GM18508 (cell line): ENCODE data around the gene MTRFR.
"Not testable (repeated sequence)": the region's sequence is repeated elsewhere in the genome, so short reads cannot be mapped to it uniquely, and the experiment has no call there.

ENCODE experiments used
- ATAC-seq: cut with Tn5 transposase; IDR thresholded peaks from one replicate; pipeline ENCODE4 v1.9.1; 2021; ENCODE audit warnings: moderate number of reproducible peaks; ENCODE audit not compliant: insufficient read depth, unreplicated experiment

Gene MTRFR

DNA sequence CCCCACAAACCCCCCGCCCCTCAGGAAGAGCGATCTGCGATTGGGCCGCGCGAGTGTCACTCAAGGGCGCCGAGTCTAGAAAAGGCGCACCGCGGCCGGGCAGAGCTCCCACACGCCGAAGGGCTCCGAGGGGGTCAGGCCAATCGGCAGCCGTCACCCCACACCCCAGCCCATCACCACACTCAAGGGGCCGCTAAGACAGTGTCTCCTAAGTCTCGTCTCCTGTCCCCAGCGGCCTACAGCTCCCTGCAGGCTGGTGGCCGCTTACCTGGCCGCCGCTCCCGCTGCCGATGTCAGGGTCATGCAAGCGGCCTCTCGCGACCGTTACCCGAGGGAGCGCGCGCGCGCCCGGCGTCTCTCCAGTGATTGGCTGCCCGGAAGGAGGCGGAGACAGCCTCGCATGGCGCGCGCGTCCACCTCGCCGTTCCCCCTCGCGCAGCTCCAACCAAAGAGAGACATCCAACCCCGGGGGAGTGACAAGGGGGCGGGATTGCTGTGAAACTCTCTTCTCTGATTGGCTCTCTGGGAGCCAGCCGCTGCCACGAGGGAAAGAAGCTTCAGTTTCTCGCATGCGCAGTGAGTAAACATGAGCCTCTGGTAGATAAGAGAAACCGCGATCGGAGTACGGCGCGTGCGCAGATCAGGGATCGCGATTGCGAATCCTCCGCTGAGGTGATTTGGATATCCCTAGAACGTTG, at the start of gene MTRFR, which contains the start of gene MPHOSPH9:
MTRFR (plus strand) TSS at position 630 of the 698 bp plus-strand sequence. CDS start 20,239 bp downstream, outside the sequence.
MPHOSPH9 (minus strand) TSS at position 335 of the 698 bp plus-strand sequence. CDS start 2,777 bp downstream, outside the sequence.
- peak; percentile 61 for ATAC-seq

DNA sequence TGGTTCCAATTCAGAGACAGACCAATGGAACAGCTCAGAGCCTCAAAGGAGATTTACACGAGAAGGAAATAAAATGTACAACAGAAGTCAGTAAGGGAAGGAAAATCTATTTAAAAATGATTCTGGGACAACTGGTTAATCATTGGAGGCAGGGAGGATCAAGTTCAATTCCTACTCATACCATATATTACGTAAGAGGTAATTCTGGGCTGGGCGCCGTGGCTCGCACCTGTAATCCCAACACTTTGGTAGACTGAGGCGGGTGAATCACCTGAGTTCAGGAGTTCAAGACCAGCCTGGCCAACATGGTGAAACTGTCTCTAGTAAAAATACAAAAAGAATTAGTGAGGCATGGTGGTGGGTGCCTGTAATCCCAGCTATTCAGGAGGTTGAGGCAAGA, 45.6 kb upstream of the MTRFR start:
- ATAC-seq = no peak

DNA sequence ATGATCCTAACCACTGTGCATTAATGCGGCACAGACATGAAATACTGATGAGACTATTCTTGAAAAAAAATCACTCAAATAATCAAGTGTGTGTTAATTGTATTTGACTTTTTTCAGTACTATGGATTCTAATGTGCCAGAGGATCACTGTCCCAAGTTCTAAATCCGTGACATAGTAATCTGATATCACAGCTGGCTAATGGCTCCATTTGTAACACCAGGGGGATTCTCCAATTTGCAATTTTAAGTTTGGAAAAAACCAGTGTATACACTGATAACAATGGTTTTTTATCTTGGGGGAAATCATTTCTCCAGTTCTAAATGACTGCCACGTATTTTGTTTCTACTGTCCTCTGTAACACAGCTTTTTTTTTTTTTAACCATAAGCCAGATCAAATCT, 33.3 kb upstream of the MTRFR start:
- ATAC-seq = no peak

DNA sequence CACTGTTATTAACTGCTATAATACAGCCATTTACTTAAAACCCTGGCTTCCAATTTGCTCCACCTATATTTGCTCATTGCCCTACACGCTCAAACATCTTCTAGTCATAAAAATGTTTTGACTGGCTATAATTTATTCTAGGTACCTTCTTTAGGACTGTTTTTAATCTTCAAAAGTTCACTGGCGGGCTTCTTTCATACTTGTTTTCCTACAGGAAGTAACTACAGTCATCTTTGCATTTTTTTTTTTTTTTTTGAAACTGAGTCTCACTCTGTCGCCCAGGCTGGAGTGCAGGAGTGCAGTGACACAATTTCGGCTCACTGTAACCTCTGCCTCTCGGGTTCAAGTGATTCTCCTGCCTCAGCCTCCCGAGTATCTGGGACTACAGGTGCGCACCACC, 32.8 kb upstream of the MTRFR start:
- ATAC-seq = no peak

DNA sequence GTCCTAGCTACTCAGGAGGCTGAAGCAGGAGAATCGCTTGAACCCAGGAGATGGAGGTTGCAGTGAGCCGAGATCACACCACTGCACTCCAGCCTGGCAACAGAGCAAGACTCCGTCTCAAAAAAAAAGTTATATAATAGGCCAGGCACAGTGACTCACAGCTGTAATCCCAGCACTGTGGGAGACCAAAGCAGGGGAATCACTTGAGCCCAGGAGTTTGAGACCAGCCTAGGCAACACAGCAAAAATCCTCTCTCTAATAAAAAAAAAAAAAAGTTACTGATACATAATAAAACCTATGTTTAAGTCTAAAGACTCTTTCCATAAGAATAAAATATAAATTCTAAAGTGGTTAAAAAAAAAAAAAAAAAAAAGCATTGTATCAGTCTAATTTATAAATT, 26.4 kb upstream of the MTRFR start:
- ATAC-seq = not testable (repeated sequence)

DNA sequence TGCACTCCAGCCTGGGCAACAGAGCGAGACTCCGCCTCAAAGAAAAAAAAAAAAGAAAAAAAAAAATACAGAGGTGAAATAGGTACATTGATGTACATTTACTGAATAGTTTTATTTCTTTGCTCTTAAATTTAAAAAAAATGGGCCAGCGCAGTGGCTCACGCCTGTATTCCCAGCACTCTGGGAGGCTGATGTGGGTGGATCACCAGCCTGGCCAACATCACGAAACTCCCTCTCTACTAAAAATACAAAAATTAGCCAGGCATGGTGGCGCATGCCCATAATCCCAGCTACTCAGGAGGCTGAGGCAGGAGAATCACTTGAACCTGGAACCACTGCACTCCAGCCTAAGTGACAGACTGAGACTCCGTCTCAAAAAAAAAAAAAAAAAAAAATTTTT, 25.4 kb upstream of the MTRFR start:
- not testable (repeated sequence) for ATAC-seq

DNA sequence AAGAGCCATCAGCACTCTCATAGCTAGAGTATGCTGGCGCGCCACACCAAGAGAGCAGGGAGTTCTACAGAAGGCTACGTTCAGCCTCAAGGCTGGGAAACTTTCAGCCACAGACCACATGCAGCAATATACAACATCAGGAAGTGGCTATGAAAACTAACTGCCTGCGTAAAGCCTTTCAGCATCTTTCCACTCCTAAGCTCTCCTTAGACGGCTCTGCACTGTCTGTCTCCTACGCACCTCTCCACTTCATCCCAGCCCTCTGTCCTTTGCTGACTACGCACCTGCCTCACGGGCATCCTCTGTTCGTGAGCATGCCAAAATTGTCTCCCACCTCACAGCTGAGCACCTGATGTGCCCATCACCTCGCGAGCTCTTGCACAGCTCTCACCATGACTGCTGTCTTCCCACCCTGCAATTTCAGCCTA, 10.0 kb upstream of the MTRFR start:
- ATAC-seq = no peak

DNA sequence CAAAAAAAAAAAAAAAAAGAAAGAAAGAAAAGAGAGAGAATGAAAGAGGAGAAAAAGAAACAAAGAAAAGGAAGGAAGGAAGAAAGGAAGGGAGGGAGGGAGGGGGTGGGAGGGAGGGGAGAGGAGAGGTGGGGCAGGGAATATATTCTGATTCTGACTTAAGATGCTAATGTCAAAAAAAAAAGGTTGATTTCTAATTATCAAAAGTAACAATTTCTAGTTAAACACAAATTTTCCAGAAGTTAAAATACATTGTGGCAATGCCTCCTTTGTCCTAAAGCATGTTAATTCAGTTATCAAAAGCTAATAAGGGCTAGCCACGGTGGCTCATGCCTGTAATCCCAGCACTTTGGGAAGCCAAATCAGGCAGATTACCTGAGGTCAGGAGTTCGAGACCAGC, 7.8 kb upstream of the MTRFR start:
- ATAC-seq = no peak

DNA sequence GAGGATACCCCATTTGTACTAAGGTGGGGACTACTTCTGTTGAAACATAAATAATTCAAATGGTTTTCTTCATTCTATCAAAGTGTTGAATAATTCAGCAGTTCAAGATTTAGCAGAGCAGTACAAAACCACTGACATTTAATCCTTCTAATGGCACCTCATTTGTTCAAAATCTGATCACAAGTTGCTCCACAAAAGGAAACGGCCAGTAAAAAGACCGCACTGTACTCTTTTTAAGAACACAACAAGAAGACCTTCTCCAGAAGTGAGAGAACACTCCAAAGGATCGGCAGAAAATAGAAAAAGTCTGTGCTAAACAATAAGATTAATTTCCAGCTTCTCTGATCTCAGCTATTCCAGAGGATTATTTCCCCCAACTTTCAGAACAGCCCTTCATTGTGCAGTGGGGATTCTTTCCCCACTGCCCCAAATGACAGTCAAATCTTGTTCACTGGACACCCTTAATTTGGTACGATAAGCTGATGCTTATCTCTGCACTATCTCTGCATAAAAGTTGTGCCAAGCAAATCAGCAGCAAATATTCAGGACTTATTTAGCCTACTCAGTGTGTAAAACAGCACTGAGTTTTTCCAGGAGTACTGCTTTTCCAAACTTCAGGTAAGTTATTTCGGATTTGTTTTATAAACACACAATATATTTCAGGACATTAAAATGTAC, 5.5 kb upstream of the MTRFR start:
- ATAC-seq = no peak

DNA sequence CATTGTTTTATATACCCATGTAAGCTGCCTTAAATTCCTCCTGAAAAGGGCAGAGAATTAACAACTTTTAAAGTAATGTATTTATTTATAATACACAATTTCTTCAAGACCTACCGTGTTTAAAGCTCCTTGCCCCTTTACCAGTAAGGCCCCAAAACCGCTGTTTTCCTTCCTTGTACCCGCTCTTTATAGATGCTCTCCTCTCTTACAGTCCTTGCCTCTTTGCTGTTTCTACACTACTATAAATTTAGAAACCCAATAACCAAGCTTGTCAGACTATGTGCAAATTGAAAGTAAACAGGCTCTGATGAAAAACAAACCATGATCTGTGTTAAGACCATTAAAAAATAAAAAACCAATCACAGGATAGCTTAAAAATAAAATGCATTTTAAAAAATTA, 4.2 kb upstream of the MTRFR start:
- no peak for ATAC-seq

DNA sequence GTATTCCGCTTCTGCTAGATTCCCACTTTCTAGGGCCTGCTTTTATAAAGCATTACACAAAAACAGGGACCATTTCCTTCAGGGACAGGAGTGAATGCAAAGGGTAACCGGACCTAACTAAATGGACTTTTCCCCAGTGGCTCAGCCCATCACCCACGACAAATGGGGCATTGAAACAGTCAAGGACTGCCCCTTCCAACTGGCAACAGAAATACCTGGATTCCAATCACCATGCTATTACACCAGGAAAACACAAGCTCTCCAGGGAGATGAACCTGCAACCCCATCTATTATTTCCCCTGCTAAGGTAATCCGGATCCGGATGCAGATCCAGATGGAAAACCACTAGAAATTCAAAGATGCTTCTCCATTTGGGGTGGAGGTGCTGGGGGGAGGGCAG, 1.3 kb upstream of the MTRFR start:
- ATAC-seq = no peak

DNA sequence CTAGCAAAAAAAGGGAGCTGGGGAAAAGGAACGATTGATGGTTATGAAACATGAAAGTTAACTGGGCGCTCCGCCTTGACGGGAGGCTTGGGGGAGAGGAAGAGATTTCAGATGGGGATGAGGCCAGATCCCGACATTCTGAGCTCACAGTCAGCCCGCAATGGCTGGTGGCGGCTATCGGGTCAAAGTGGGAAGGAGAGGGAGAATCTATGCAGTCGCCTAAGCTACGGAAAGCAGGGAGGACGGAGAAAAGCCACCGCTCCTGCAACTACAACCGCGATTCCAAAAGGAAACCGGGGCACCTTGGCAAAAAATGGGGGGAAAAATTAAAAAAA, 797 bp upstream of the MTRFR start:
- no peak for ATAC-seq

DNA sequence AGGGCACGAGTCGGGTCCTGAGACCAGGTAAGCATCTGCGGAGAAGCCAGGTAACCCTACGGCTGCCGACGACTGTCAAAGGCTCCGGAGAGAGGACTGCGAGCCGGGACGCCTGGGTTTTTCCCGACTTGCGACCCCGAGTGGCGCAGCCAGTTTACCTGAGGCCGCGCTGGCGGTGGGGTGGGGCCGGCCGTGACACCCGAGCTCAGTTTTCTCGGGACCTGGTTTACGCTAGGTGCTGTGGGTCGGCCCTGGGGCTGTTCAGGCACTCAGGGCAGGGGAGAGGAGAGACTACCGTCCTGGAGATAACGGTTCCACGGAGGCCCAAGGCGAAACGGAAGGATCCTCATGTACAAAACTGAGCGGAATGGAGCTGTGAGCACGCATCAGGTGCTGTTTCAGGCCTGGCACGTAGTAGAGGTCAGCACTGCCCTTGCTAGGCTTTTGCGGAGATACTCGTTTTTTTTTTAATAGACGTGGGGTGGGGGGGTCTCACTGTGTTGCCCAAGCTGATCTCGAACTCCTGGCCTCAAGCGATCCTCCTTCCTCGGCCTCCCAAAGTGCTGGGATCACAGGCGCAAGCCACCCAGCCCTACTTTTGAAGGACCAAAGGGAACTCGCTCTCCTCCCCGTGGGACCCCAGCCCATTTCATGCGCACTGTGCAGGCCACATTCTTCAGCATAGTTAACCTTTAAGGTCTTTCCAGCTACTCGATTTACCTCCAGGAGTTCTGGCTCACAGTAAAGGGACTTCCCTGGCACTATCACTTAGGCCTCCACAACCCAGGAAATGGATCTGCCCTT, 471 bp downstream of the MTRFR start:
- no peak for ATAC-seq

DNA sequence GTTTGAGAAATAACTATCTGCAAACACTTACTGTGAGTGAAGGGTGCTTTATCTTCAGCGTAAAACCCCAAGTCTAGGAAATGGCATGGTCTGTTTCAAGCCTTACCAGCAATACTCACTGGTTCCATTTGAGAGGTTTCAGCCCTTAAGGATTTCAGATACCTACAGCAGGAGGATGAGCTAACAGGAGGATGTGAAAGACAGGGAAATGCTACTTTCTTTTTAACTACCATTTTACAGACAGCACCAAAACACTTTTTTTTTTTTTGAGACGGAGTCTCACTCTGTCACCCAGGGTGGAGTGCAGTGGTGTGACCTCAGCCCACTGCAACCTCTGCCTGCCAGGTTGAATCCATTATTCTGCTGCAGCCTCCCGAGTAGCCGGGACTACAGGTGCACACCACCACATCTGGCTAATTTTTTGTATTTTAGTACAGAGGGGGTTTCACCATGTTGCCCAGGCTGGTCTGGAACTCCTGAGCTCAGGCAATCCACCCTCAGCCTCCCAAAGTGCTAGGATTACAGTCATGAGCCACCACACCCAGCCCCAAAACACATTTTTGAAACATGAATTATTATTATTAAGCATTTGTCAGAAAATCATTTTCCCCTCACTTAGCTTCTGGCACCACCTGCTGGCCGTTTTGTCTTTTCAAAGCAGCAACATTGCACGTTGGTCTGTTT, 4.6 kb downstream of the MTRFR start:
- ATAC-seq = no peak

DNA sequence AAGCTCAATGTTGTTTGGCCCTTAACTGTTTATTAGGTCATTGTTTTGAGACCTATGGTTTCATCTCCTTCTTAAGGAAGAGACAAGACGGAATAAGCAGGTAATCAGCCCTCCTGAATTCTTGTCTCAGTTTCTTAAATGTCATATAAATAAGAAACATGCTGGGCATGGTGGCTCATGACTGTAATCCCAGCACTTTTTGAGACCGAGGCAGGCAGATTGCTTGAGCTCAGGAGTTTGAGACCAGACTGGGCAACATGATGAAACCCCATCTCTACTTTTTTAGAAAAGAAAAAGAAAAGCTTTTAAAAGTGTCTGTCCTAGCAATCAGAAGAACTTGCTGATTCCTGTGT, 5.1 kb downstream of the MTRFR start:
- ATAC-seq = no peak

DNA sequence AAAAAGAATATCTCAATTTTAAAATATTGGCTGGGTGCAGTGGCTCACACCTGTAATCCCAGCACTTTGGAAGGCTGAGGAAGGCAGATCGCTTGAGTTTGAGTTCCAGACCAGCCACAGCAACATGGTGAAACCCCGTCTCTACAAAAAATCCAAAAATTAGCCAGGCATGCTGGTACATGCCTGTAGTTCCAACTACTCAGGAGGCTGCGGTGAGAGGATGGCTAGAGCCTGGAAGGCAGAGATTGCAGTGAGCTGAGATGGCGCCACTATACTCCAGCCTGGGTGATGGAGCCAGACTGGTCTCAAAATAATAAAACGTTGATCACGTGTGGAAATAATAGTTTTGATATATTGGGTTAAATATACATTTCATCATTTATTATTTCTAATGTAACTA, 5.7 kb downstream of the MTRFR start:
- no peak for ATAC-seq

DNA sequence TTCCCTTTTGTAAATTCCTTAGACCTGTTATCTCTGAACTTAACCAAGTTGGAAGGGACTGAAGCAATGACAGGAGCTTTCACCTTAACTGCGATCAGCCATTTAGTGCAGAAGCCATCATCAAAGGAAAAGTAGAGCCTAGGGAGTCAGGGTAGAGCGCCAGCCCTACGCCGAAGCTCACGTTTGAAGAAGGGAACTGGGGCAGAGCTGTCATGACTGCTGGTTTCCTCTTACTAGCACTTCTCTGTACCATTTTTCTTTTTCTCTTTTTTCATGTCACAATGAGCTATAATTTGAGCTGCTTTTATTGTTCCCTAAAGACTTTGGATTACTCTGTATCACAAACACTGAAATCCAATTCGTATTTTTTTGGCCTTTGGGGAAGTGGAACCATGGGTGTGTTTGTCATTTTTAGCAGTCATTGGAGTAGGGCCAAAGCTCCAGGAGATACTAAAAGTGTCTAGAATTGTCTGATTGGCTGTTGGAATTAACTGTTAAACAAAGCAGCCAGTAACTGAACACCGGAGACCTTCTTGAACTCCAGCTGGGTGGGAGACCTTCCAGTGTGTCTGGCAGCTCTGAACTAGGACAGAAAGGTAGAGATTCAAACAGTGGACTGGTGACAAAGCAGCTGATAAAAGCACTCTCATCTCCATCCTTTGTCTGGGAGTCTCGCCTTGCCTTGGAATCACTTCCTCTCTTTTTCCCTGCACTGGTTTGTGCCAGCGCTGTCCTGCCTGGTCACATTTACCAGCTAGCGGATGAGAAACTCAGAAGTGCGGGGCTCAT, 9.1 kb downstream of the MTRFR start:
- ATAC-seq = no peak

DNA sequence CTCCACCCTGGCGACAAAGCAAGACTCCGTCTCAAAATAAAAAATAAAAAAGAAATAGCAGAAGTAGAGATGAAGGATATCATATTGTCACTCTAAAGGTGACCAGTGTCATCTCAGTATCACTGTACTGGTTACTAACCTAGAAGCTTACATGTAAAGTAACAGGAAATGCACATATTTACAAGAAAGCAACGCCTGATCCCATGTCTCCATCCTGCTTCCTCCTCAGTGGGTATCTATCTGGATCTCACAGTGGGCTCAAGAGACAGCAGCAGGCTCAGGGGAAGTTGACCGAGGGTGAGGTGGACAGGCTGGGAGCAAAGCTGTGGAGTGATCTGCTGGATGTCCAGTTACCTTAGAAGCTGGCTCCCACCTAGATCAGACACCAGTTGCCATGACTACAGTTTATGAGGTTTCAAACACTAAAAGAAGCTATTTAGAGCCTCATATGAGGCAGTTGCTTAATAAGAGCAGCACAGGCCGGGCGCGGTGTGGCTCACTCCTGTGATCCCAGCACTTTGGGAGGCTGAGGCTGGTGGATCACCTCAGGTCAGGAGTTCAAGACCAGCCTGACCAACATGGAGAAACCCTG, 10.5 kb downstream of the MTRFR start:
- ATAC-seq = no peak

DNA sequence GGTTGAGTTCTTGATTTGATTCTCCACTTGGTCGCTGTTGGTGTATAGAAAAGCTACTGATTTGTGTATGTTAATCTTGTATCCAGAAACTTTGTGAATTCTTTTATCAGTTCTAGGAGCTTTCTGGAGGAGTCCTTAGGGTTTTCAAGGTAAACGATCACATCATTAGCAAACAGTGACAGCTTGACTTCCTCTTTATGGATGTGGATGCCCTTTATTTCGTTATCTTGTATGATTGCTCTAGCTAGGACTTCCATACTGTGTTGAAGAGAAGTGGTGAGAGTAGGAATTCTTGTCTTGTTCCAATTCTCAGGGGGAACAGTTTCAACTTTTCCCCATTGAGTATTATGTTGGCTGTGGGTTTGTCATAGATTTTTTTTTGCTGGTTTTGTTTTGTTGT, 12.4 kb downstream of the MTRFR start:
- no peak for ATAC-seq

DNA sequence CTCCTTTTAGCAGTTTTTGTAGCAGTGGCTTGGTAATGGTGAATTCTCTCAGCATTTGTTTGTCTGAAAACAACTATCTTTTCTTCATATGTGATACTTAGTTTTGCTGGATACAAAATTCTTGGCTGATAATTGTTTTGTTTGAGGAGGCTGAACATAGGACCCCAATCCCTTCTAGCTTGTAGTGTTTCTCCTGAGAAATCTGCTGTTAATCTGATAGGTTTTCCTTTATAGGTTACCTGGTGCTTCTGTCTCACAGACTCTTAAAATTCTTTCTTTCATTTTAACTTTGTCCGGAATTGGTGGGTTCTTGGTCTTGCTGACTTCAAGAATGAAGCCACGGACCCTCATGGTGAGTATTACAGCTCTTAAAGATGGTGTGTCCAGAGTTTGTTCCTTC, 14.9 kb downstream of the MTRFR start:
- ATAC-seq = not testable (repeated sequence)
